ENCODE data around the gene NEURL1B. TPM values are rescaled to one million over a fixed set of nuclear protein-coding genes. Genes with fewer than 3 reads are reported as not detected.

The NEURL1B gene
- total and polyA plus RNA-seq, 2 experiments from 2014 or later = 0.65 to 5.8 TPM

- H3K4me2 ChIP-seq = peak overlapping the region; percentile 46
- no peaks in the 10 kb centered on the region for H3K79me2 ChIP-seq
- H3K9me2 ChIP-seq (replicated peaks; ENCODE audit: insufficient read depth) = no peaks in the 10 kb centered on the region
- H3K4me3 ChIP-seq = no peak overlapping the region
- 49% methylated on average over 17 of the region's 17 CpGs for WGBS (ENCODE audit: low lambda C conversion rate, missing lambda C conversion rate)
- TF ChIP-seq EZH2phosphoT487 (IDR thresholded peaks at IDR 0.05; ENCODE audit: low read depth, severe bottlenecking, unreplicated experiment) (no peak), CTCF (IDR thresholded peaks at IDR 0.05; ENCODE audit: poor library complexity) (no peak), EZH2 (IDR thresholded peaks at IDR 0.05; ENCODE audit: borderline replicate concordance) (no peak)
- peak; percentile 88 for DNase-seq (ENCODE audit: low spot score)
- H3K9me3 ChIP-seq (ENCODE audit: low read depth) = no peaks in the 10 kb centered on the region
- peak overlapping the region; percentile 97 for H3K27ac ChIP-seq
- no peaks in the 10 kb centered on the region for H4K20me1 ChIP-seq (ENCODE audit: insufficient read depth, poor library complexity, severe bottlenecking)
- no peaks in the 10 kb centered on the region for H3K36me3 ChIP-seq (replicated peaks; ENCODE audit: insufficient read depth, low read depth)
- peaks cover 35% of the 10 kb centered on the region for H3K4me1 ChIP-seq (ENCODE audit: insufficient read depth)
- no peaks in the 10 kb centered on the region for H3K27me3 ChIP-seq
- no peak overlapping the region for H2AFZ ChIP-seq
Measured at GRCh38 chr5:172733131-172733973, 92.3 kb downstream of the NEURL1B start.

GRCh38 chr5:172733974-172734346 lies 92.9 kb downstream of the NEURL1B start:
- peaks cover 35% of the 10 kb centered on the region for H3K4me1 ChIP-seq (ENCODE audit: insufficient read depth)
- no peak for TF ChIP-seq EZH2 (IDR thresholded peaks at IDR 0.05; ENCODE audit: borderline replicate concordance)
- TF ChIP-seq CTCF (IDR thresholded peaks at IDR 0.05; ENCODE audit: poor library complexity) = no peak
- TF ChIP-seq EZH2phosphoT487 (IDR thresholded peaks at IDR 0.05; ENCODE audit: low read depth, severe bottlenecking, unreplicated experiment) = no peak
- no peaks in the 10 kb centered on the region for H3K27me3 ChIP-seq
- no peak overlapping the region for H2AFZ ChIP-seq
- no peaks in the 10 kb centered on the region for H4K20me1 ChIP-seq (ENCODE audit: insufficient read depth, poor library complexity, severe bottlenecking)
- WGBS (ENCODE audit: low lambda C conversion rate, missing lambda C conversion rate) = 50% methylated on average over 3 of the region's 4 CpGs
- H3K27ac ChIP-seq = peak overlapping the region; percentile 97
- no peaks in the 10 kb centered on the region for H3K79me2 ChIP-seq
- no peaks in the 10 kb centered on the region for H3K36me3 ChIP-seq (replicated peaks; ENCODE audit: insufficient read depth, low read depth)
- H3K4me2 ChIP-seq = peak overlapping the region; percentile 30
- no peak for DNase-seq (ENCODE audit: low spot score)
- H3K9me2 ChIP-seq (replicated peaks; ENCODE audit: insufficient read depth) = no peaks in the 10 kb centered on the region
- H3K9me3 ChIP-seq (ENCODE audit: low read depth) = no peaks in the 10 kb centered on the region
- no peak overlapping the region for H3K4me3 ChIP-seq

DNA sequence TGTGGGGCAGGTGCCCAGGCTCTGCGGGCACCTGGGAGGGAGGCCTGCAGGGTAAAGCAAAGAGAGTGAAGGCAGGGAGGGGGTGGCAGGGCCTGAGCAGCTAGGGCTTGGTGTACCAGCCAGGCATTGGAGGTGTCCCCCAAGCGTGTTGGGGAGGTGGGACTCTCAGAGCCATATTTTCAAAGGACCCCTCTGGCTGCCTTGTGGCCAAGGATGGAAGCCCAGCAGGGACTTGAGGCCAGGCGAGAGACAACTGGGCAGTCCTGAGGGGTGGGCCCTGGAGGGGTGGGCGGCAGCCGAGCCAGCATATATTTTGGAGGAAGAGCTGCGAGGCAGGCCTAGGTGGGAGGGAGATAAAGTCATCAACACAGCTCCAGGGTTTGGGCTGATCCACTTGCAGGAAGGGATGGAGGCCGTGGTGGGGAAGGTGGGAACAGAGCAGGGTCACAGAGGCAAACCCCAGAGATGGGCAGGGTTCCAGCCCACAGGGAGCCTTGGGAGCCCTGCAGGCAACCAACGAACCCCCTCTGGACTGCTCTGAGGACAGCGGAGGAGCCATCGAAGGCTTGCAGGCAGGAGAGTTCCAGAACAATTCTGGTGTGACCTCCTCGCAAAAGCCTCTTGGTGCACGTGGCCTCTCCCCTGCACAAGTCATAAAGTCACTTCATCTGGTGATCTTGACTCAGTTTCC lies 94.2 kb downstream of the NEURL1B start:
- Histone ChIP-seq H3K9me3 (ENCODE audit: low read depth) (no peaks in the 10 kb centered on the region), H3K36me3 (replicated peaks; ENCODE audit: insufficient read depth, low read depth) (no peaks in the 10 kb centered on the region), H3K4me3 (no peak overlapping the region), H3K9me2 (replicated peaks; ENCODE audit: insufficient read depth) (no peaks in the 10 kb centered on the region), H4K20me1 (ENCODE audit: insufficient read depth, poor library complexity, severe bottlenecking) (no peaks in the 10 kb centered on the region), H3K4me2 (peak overlapping the region; percentile 61), H3K4me1 (ENCODE audit: insufficient read depth) (peaks cover 35% of the 10 kb centered on the region), H2AFZ (no peak overlapping the region), H3K27me3 (no peaks in the 10 kb centered on the region), H3K27ac (peak overlapping the region; percentile 13), H3K79me2 (no peaks in the 10 kb centered on the region)
- TF ChIP-seq CTCF (IDR thresholded peaks at IDR 0.05; ENCODE audit: poor library complexity) (no peak), EZH2 (IDR thresholded peaks at IDR 0.05; ENCODE audit: borderline replicate concordance) (no peak), EZH2phosphoT487 (IDR thresholded peaks at IDR 0.05; ENCODE audit: low read depth, severe bottlenecking, unreplicated experiment) (no peak)
- no peak for DNase-seq (ENCODE audit: low spot score)
- 94% methylated on average over 10 of the region's 12 CpGs for WGBS (ENCODE audit: low lambda C conversion rate, missing lambda C conversion rate)

All from hepatocyte (in vitro differentiated cells).